Epithelial cell of esophagus (primary cell): ENCODE measurements around the gene EXOC1.

ENCODE experiments used
- DNase-seq: peaks from one replicate; pipeline ENCODE4 v3.0.0; 2010; ENCODE audit warnings: low read depth
- H3K4me3 ChIP-seq: 2 replicates; pipeline ENCODE4 v1.5.1; 2011; ENCODE audit warnings: mild to moderate bottlenecking, low read length, control low read depth
- TF ChIP-seq, protein P1 (sequence below): IDR thresholded peaks from 2 replicates; pipeline ENCODE4 v1.5.1; 2011; ENCODE audit warnings: low read depth, mild to moderate bottlenecking, low read length, control low read depth, inconsistent platforms; ENCODE audit not compliant: insufficient read depth; ENCODE audit errors: missing control alignments

The EXOC1 gene

GRCh38 chr4:55903577-55903976 is 50.1 kb downstream of the EXOC1 start:
- H3K4me3 ChIP-seq = no peak overlapping the region
- DNase-seq = no peak
- TF ChIP-seq, protein P1, sequence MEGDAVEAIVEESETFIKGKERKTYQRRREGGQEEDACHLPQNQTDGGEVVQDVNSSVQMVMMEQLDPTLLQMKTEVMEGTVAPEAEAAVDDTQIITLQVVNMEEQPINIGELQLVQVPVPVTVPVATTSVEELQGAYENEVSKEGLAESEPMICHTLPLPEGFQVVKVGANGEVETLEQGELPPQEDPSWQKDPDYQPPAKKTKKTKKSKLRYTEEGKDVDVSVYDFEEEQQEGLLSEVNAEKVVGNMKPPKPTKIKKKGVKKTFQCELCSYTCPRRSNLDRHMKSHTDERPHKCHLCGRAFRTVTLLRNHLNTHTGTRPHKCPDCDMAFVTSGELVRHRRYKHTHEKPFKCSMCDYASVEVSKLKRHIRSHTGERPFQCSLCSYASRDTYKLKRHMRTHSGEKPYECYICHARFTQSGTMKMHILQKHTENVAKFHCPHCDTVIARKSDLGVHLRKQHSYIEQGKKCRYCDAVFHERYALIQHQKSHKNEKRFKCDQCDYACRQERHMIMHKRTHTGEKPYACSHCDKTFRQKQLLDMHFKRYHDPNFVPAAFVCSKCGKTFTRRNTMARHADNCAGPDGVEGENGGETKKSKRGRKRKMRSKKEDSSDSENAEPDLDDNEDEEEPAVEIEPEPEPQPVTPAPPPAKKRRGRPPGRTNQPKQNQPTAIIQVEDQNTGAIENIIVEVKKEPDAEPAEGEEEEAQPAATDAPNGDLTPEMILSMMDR = no peak

GRCh38 chr4:55904576-55904975 is 51.1 kb downstream of the EXOC1 start:
- no peak overlapping the region for H3K4me3 ChIP-seq
- DNase-seq = peak; percentile 10
- TF ChIP-seq, protein P1 = no peak

GRCh38 chr4:55906323-55906722 is 52.9 kb downstream of the EXOC1 start:
- H3K4me3 ChIP-seq = no peak overlapping the region
- DNase-seq = no peak
- TF ChIP-seq, protein P1 = no peak

DNA sequence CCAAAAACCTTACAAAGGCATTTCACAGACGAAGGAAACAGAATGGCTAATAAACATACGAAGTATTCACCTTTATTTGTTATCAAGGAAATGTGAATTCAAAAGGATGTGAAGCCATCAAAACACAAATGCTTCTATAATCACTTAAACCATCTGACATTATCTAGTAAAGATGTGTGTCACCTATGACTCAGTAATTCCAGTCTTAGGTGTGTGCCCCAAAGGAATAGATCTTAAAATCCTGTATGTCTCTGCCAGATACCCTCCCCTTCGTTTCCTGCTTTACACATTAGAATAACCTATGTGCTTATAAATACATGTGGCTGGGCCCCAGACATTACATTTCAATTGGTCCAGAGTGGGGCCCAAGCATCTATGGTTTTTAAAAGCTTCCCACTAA is 53.5 kb downstream of the EXOC1 start:
- no peak overlapping the region for H3K4me3 ChIP-seq
- peak; percentile 81 for DNase-seq

DNA sequence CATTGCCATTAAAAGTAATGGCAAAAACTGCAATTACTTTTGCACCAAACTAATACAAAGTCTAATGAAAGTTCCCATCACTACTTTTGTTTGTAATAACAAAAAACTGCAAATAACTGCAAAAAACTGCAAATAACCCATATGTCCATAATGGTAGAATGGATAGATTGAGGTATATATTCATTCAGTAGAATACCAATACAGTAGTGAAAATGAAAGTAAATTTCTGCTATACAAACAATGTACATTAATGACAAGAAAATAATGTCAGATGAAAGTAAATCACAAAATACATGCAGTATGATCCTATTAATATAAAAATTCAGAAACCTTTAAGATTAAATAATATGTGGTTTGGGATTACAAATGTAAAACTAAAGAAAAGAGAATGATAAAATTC is 54.0 kb downstream of the EXOC1 start:
- no peak for DNase-seq
- no peak overlapping the region for H3K4me3 ChIP-seq
- TF ChIP-seq, protein P1 = no peak

More for the DNA sequence above, 53.5 kb downstream of the EXOC1 start:
- TF ChIP-seq, protein P1 = no peak

DNA sequence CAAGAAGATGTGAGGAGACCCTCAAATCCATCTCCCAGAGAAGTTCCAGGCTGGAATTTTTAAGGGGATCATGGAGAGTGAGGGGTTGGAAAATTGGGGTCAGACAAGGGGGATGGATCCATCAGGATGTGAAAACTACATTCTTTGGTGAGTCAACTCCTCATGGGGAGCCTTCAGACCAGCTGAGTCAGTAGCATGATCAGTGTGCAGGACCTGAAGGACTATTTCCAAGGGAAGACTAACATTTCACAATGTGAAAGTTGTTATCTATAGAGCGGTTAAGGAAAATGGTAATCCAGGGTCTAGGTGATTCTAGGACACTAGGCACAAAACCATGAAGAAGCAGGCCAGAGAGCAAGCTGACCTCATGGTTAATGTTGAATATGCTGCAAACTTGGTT is 56.7 kb downstream of the EXOC1 start:
- no peak overlapping the region for H3K4me3 ChIP-seq
- DNase-seq = peak; percentile 62
- TF ChIP-seq, protein P1 = no peak

DNA sequence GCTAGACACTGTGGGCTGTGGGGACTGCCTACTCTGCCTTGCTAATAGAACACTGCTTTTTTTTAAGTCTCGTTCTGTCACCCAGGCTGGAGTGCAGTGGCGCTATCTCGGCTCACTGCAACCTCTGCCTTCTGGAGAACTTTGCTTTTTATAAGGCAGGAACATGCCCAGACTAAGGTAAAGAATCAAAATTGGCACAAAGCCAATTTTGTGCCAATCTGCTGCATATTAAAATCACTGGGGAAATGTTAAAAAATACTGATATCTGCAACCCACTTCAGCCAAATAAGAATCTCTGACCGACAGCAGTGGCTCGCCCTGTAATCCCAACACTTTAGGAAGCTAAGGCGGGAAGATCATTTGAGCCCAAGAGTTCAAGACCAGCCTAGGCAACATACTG is 58.8 kb downstream of the EXOC1 start:
- DNase-seq = peak; percentile 36
- TF ChIP-seq, protein P1 = no peak
- no peak overlapping the region for H3K4me3 ChIP-seq
